Uterine smooth muscle cell (primary cell): ENCODE measurements around the gene OR51E1. TPM values are rescaled to one million over a fixed set of nuclear protein-coding genes. Genes with fewer than 3 reads are reported as not detected.

Experiments
- total RNA-seq: library from RNA; depleted of rRNA; stranded (reverse); fragments of >200 nt; gene quantifications from 2 replicates; pipeline ENCODE4 v1.2.3, GENCODE V29; 2014

OR51E1 gene
- not detected in 2 replicates for total RNA-seq

GRCh38 chr11:4643682-4644081 lies at the start of gene OR51E1:
OR51E1 (plus strand) TSS chr11:4643982; CDS start chr11:4652527, 8,545 bp downstream.

GRCh38 chr11:4607781-4608666 lies 35.8 kb upstream of the OR51E1 start, which contains the start of gene TRIM68:
TRIM68 (minus strand) TSS chr11:4608231; CDS start chr11:4605504, 2,727 bp downstream.

GRCh38 chr11:4636962-4637661 lies 6.7 kb upstream of the OR51E1 start, which contains the start of gene OR51D1:
OR51D1 (plus strand) TSS chr11:4637477; CDS start chr11:4639791, 2,314 bp downstream.

GRCh38 chr11:4697585-4697984 lies 53.8 kb downstream of the OR51E1 start, which contains the start of gene OR51E2:
OR51E2 (minus strand) TSS chr11:4697853; CDS start chr11:4682711, 15,142 bp downstream.

GRCh38 chr11:4704054-4704789 lies 60.4 kb downstream of the OR51E1 start, which contains the start of gene MMP26:
MMP26 (plus strand) TSS chr11:4704784.

Other genes starting within 250 kb of the OR51E1 start
- not detected in 2 replicates for gene OR52K2, start 194.7 kb upstream of the OR51E1 start, total RNA-seq
- gene OR52K1, start 161.3 kb upstream of the OR51E1 start, total RNA-seq = under 0.01 TPM in 1 of 2 replicates, not detected in the other
- not detected in 2 replicates for gene OR52M1, start 98.8 kb upstream of the OR51E1 start, total RNA-seq
- gene OR52I2, start 62.2 kb upstream of the OR51E1 start, total RNA-seq = under 0.01 TPM in 1 of 2 replicates, not detected in the other
- not detected in 2 replicates for gene OR52I1, start 49.9 kb upstream of the OR51E1 start, total RNA-seq
- 9.6 TPM in 2 replicates for gene TRIM68, start 35.8 kb upstream of the OR51E1 start, total RNA-seq
- not detected in 2 replicates for gene OR51D1, start 6.5 kb upstream of the OR51E1 start, total RNA-seq
- gene OR51E2, start 53.9 kb downstream of the OR51E1 start, total RNA-seq = under 0.01 and 0.11 TPM in 2 replicates
- not detected in 2 replicates for gene MMP26, start 60.8 kb downstream of the OR51E1 start, total RNA-seq
- gene OR51F1, start 126.0 kb downstream of the OR51E1 start, total RNA-seq = not detected in 2 replicates
- not detected in 2 replicates for gene OR52R1, start 160.4 kb downstream of the OR51E1 start, total RNA-seq
- gene OR51F2, start 177.3 kb downstream of the OR51E1 start, total RNA-seq = not detected in 2 replicates
- gene OR51S1, start 205.2 kb downstream of the OR51E1 start, total RNA-seq = not detected in 2 replicates
- not detected in 2 replicates for gene OR51T1, start 237.9 kb downstream of the OR51E1 start, total RNA-seq